HG02798 (cell line): ENCODE measurements around the gene ADK.
"Not testable (repeated sequence)": the region's sequence is repeated elsewhere in the genome, so short reads cannot be mapped to it uniquely, and the experiment has no call there.

Source experiments
- ATAC-seq: cut with Tn5 transposase; IDR thresholded peaks from one replicate; pipeline ENCODE4 v1.9.1; 2021; ENCODE audit warnings: mild to moderate bottlenecking; ENCODE audit not compliant: unreplicated experiment, poor library complexity

The ADK gene

DNA sequence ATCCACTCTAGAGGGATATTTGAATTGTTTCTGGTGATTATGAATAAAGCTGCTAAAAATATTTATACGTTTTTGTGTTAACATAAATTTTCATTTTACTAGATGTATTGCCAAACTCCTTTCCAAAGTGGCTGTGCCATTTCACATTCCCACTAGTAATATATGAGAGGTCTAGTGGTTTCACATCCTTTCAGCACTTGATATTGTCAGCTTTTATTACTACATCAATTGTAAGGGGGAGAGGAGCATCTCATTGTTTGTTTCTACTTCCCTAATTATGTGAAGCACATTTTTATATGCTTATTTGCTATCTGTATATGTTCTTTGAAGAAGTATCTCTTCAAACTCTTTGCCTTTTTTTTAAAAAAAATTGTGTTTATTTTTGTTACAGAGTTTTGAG lies 184.5 kb downstream of the ADK start:
- no peak for ATAC-seq

DNA sequence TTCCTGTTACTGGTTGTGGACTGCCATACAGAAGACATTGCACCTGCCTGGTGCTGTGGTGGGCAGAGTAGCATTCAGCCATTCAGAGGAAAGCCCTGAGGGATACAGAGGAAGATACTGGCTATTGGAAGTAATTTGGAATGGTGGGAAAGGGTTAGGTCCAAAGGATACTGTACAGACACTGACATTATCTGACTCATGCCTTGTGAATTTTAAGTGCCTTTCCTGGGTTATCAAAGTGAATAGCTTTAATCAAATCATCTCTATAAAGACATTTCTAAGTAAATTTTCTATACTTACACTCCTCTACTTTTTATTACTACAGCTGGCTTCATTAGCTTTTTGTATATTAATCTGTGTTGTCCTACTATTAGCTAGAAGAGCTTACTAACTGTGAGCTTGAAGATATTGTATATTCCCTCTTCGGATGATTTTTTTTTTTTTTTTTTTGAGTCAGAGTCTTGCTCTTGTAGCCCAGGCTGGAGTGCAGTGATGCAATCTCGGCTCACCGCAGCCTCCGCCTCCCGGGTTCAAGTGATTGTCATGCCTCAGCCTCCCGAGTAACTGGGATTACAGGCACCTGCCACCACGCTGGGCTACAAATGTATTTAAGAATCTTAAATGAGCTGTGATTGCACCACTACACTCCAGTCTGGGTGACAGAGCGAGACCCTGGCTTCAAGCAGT lies 186.5 kb downstream of the ADK start:
- ATAC-seq, result no peak

DNA sequence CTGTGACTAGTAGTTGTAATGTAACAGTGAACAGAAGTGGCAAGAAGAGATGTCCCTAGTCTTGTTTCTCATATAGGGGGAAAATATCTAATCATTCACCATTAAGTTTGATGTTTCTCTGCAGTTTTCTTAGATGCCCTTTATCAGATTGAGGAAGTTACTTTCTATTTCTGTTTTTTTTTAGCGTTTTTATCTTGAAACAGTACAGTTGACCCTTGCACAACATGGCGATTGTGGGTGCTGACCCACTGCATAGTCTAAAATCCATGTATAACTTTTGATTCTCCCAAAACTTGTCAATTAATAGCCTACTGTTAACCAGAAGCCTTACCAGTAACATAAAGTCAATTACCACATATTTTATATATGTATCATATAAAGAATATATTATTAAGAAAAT lies 192.0 kb downstream of the ADK start:
- ATAC-seq, result no peak

DNA sequence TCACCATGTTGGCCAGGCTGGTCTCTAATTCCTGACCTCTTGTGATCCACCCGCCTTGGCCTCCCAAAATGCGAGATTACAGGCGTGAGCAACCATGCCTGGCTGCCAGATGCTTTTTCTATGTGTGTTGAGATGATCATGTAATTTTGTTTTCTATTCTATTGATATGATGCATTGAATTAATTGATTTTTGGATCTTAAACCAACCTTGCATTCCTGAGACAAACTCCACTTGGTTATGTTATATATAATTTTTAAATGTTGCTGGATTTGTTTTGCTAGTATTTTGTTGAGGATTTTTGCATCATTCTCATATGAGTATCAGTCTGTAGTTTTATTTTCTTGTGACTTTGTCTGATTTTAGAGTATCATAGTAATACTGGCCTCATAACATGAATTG lies 192.8 kb downstream of the ADK start:
- no peak for ATAC-seq

DNA sequence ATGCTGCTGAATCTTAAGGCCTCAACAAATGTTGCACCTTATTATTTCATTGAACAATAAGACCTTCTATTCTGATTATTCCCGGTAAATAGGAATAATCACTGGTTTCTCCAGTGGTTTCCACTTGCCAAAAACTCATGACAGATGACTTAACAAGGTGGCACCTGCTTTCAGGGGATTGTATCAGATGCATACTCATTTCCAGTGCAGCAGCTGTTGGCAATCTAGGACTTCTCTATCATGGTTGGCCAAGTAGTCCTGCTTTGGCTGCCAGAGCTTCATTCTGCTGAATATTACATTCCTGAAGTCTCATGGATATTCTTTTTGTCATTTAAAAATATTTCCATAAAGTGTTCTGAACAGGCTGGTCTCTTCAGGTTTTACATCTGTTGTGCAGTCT lies 193.3 kb downstream of the ADK start:
- no peak for ATAC-seq

DNA sequence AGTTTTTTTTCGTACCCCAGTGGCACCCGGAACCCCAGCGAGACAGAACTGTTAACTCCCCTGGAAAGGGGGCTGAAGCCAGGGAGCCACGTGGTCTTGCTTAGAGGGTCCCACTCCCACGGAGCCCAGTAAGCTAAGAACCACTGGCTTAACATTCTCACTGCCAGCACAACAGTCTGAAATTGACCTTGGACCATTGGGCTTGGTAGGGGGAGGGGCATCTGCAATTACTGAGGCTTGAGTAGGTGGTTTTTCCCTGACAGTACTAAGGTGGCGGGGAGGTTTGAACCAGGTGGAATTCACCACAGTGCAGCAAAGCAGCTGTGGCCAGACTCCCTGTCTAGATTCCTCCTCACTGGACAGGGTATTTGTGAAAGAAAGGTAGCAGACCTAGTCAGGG lies 196.5 kb downstream of the ADK start:
- ATAC-seq, result no peak

DNA sequence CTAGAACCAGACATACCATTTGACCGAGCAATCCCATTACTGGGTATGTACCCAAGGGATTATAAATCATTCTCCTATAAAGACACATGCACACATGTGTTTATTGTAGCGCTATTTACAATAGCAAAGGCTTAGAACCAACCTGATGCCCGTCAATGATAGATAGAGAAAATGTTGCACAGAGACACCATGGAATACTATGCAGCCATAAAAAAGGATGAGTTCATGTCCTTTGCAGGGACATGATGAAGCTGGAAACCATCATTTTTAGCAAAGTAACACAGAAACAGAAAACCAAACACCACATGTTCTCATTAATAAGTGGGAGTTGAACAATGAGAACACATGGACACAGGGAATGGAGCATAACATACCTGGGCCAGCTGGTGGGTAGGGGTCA lies 202.0 kb downstream of the ADK start:
- not testable (repeated sequence) for ATAC-seq

DNA sequence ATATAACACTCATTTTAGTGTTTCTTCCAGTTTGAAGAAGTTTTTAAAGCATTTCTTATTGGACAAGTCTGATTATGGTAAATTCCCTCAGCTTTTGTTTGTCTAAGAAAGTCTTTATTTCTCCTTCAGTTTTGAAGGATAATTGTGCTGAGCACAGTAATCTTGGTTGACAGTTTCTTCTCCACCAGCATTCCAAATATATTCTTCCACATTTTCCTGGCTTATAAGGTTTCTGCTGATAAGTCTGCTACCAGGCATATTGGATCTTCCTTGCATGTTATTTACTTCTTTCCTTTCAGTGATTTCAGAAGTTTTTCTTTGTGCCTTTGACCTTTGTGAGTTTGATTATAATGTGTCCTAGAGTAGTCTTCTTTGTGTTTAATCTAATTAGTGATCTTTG lies 210.7 kb downstream of the ADK start:
- no peak for ATAC-seq

DNA sequence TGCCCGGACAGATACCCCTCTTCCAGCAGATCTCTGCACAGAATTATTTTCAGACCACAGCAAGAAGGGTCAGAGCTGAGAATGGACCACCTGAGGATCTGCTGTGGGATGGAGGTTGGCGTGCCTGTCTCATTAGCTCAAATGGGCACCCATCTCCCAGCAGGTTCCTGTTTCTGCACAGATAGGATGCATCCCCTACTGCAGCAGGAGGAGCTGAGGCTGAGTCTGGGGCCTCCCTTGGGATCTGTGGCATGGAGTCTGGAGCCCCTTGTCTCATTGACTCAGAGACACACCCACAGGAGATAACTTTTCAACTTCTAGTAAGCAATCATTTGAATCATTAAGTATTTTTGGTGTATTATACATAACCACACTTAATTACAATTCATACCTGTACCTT lies 212.7 kb downstream of the ADK start:
- no peak for ATAC-seq

DNA sequence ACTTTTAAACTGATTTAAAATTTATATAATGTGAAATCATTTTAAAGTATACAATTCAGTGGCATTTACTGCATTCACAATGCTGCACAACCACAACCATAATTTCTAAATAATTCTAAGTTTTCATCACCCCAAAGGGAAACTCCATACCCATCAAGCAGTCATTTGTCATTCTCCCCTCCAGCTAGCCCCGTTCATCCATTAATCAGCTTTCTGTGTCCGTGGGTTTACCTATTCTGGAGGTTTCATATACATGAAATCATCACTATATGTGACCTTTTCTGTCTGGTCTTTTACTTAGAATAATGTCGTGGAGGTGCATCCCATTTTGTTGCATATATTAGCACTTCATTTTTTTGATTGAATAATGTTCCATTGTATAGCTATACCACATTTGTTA lies 214.1 kb downstream of the ADK start:
- no peak for ATAC-seq

DNA sequence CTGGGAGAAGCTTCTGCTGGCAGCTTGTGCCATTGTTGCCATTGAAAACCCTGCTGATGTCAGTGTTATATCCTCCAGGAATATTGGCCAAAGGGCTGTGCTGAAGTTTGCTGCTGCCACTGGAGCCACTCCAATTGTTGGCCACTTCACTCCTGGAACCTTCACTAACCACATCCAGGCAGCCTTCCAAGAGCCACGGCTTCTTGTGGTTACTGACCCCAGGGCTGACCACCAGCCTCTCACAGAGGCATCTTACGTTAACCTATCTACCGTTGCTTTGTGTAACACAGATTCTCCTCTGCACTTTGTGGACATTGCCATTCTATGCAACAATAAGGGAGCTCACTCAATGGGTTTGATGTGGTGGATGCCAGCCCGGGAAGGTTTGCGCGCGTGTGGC lies 220.7 kb downstream of the ADK start:
- ATAC-seq, result no peak

DNA sequence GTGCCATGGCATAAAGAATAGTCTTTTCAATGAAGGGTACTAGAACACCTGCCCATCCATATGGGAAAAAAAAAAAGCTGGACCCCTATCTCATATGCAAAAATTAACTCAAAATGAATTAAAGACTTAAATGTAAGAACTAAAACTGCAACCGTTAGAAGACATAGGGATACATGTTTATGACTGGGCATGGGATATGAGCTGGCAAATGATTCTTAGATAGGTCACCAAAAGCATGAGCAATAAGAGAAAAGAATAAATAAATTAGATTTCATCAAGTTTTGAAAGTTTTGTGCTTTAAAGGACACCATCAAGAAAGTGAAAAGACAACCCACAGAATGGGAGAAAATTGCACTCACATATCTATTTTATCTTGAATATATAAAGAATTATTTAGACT lies 222.0 kb downstream of the ADK start:
- no peak for ATAC-seq

DNA sequence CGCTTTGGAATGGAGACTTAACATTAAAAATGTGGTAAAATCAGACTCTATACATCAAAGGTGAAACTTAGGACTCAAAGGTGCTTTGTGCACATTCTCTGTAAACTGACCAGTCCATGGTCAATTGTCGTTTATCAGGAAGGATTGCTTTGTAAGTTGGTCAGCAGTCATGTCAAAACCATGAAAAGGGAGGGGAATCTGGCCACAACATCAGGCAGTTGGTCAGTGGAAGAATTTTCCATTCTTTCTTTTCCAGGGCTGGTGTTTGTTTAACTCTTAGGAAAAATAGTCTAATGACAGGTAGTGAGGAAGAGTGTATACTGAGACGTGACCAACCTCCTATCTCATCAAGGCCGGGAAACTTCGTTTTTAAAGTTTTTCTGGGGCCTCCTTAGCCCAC lies 226.5 kb downstream of the ADK start:
- no peak for ATAC-seq

DNA sequence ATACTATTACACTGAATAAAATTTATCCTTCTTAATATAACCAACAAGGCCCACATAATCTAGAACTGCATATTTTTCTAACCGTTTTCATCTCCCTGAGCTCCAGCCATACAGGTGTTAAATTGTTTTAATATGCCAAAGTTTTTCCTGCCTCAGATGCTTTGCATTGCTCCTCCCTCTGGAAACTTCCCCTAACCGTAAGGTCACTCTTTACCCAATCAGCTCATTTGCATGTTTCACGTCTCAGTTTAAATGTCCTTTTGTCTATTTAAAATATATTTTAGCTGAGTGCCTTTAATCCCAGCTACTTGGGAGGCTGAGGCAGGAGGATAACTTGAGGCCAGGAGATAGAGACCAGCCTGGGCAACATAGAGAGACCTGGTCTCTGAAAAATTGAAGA lies 228.5 kb downstream of the ADK start:
- no peak for ATAC-seq

DNA sequence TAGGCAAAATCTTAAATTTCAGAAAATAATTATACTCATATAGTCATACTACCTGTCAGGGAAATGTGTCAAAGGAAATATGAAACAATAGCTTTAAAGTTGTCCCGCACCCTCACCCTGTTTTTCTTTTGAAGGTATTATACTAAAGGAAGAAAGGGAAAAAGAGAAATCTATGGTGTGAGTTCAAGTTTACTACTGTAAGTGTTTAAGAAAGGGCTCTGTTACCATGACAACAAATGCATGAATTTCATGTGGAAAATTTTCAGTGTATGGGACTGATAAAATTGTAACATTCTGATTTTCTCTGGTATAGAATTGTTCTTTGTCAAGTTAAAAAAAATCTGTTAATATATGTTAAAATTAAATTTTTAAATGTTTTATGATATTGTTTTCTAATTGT lies 229.8 kb downstream of the ADK start:
- ATAC-seq, result no peak

DNA sequence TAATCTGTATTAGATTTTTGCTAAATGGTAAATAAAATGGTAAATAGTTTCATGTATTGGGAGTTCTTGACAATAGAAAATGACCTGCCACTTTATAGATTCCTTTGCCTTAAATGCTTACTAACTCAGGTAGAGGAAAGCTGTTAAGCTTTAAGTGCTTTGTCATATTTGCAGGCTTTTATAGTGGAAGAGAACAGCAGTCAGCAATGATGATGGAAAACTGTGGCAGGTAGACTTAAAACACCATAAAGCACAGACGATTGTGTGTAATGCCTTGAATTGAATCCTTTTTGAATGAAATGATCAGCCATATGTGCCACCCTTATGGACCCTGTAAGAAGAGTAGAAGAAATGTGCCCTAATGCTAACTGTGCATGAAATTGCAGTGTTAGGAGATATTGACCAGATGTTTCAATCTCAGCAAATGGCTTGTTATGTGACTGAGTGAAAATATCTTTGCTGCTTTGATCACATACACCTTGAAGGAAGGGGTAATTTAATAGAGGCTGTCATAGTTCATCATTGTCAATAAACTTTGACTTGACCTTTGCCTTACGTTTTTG lies 230.4 kb downstream of the ADK start:
- no peak for ATAC-seq

DNA sequence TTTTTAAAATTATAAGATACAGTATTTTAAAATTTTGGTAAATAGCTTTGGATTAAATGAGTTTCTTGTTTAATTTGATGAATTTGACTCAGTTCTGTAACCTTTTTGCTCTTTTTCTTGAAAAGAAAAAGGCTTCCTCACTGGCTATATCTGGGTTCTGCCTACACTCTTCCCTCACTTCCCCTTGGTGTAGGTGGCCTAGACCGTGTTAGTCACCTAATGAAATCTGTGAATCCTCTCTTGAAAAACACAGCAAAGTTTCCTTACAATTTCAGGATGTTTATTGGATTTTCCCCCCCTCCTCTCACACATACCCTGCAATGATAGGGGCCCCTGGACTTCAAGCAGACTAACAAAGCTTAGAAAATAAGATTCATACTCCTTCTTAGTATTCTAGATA lies 231.6 kb downstream of the ADK start:
- no peak for ATAC-seq

DNA sequence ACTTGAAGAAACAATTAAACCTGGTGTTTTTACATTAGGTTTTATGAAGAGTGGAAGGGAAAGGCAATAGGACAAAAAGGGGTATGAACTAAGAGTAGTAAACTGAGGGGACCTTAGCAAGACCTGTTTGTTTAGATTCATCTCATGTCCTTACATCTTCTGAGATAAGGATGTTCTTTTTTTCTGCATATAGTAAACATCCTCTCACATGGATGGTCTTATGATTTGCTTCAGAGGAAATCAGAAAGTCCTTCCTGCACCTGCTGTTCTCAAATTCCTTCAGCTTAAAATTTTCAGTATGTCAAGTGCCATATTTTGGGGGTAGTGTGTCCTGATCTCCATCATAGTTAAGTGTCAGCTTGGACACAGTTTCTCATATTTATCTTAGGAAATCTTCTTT lies 232.6 kb downstream of the ADK start:
- ATAC-seq, result no peak

DNA sequence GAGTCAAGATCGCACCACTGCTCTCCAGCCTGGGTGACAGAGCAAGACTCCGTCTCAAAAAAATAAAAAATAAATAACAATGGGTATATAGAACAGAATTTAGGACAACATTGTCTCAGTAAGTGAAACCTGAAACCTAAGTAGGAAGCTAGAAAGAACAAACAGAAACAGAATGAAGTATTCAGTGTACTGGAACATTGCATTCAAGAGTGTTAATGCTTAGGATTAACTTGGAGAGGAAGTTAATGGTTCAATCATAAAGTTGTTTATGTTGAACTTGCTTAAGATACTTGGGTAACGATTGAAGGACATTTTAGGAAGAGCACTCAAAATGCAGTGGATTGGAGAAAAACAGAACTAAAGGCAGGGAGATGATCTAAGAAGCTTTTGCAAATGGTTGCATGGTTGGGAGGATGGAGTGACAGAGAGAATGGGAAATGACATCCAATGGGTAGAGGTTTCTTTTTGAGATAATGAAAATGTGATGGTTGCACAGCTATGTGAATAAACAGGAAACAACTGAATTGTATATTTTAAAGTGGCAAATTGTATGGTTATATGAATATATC lies 233.7 kb downstream of the ADK start:
- no peak for ATAC-seq

DNA sequence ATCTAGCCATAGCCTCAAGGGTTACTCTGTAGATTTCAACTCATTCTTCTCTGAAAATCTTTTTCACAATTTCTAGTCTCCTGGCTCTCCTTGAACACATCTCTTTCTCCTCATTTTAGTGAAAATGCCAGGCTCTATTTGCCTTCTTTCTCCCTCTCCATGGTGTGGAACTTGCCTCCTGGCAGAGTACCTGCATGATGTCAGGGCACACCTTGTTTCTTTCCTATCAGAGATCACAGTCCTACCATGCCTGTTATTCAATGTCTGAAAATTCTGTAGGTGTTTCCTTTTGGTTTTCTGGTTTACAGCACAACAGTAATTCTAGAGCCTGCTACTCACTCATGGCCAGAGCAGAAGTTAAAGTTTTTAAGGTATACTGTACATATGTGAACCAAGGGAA lies 237.8 kb downstream of the ADK start:
- ATAC-seq, result no peak

DNA sequence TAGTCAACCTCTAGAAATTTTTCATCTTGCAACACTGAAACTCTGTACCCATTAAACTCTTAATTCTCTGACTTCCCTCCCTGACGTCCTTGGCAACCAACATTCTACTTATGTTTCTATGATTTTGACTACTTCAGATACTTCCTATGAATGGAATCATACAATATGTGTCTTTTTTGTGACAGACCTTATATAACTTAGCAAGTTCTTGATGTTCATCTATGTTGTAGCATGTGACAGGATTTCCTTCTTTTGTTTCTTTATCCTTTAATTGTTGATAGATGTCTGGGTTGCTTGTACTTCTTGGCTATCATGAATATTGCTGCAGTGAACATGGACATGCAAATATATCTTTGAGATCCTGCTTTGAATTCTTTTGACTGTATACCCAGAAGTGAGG lies 240.8 kb downstream of the ADK start:
- ATAC-seq, result no peak

DNA sequence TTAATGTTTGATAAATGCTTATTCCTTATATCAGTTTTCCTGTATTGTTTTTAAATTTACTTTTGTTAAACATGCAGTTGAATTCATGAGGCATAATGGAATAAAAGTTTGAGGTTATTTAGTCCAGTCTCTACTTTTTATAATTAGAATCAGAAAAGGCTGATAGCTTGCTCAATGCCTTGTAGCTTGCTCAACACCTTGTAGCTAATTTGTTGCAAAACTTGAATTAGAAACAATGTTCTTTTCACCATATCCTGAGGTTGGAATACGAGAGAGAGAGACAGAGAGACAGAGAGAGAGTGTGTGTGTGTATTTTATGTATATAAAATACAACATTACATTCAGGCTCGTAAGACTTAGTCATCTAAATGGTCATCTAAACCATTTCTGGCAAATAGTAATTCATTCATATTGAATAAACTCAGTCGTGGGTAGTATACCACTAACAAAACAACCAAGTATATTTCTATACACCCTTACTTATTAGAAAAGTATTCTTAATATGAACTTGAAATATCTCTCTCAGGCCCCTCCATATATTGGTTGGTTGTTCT lies 243.5 kb downstream of the ADK start:
- ATAC-seq, result no peak
